GM23248 (cell line): ENCODE measurements around the gene CHN2.

ENCODE experiments used
- EZH2 ChIP-seq: fragments of 200-600 bp; sonication (generic); IDR thresholded peaks from 2 replicates; pipeline ENCODE4 v1.6.1; 2018; ENCODE audit warnings: antibody characterized with exemption, mild to moderate bottlenecking; ENCODE audit not compliant: insufficient read depth, poor library complexity, severe bottlenecking
- EZH2phosphoT487 ChIP-seq: fragments of 200-600 bp; sonication (generic); IDR thresholded peaks from 2 replicates; pipeline ENCODE4 v1.6.1; 2018; ENCODE audit warnings: antibody characterized with exemption, moderate library complexity, mild to moderate bottlenecking, low read depth; ENCODE audit not compliant: insufficient read depth

- no peak for TF ChIP-seq EZH2
- TF ChIP-seq EZH2phosphoT487 = no peak
These were observed 34.5 kb upstream of the CHN2 start for GRCh38 chr7:29160080-29160479.
